ENCODE data around the gene NT5DC3. TPM values are rescaled to one million over a fixed set of nuclear protein-coding genes. Genes with fewer than 3 reads are reported as not detected.

The NT5DC3 gene
- total RNA-seq, 1 experiment from 2014 or later: 12.5 TPM

DNA sequence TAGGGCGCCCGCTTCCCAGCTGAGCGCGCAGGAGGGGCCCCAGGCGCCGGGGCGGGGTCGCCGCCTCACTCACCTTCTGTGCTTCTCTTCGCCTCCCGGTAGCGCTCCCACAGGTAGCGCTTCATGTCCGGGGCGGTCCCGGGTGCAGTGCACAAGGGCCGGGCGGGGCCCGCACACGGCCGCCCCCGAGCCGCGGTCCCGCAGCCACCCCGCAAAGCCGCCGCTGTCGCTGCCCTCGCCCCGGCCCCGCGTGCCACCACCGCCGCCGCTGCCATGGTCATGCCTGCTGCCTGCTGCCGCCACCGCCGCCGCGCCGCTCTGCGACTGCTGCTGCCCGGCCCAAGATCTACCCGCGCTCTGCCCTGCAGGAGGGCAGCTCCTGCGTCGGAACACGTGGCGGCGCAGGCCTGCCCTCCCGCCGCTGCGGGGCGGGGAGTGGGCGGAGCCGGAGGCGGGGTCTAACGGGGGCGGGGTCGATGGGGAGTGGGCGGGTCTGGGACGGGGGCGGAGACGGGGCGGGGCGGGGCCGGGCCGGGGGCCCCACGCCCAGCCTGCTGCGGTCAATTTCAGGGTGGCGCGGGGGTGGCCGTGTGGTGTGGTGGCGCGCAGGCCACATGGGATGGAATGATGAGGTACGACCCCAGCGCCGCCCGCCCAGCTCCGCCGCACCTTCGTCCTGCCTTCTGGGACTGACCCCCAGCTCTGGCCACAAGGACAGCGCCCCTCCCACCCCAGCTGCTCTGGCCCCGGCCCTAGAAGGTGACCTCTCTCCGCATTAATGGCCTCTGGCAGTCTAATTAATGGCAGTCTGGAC lies at the start of gene NT5DC3 (continued):
- TF ChIP-seq PRRX2 (CRISPR knock-in tag; IDR thresholded peaks at IDR 0.05) (no peak), GRHL2 (CRISPR knock-in tag; IDR thresholded peaks at IDR 0.05; ENCODE audit: insufficient replicate concordance, severe bottlenecking) (no peak), E2F4 (CRISPR knock-in tag; IDR thresholded peaks at IDR 0.05; ENCODE audit: borderline replicate concordance, low read depth) (no peak), TEAD1 (CRISPR knock-in tag; IDR thresholded peaks at IDR 0.05) (peak; percentile 85), MLX (CRISPR knock-in tag; IDR thresholded peaks at IDR 0.05) (no peak), ZNF232 (CRISPR knock-in tag; IDR thresholded peaks at IDR 0.05) (peak; percentile 54; the same call in 1 of the 2 replicates), NR2C2 (CRISPR knock-in tag; IDR thresholded peaks at IDR 0.05) (no peak), ELF4 (CRISPR knock-in tag; IDR thresholded peaks at IDR 0.05; ENCODE audit: low read depth) (no peak), JAZF1 (CRISPR knock-in tag; IDR thresholded peaks at IDR 0.05) (no peak), ESRRA (CRISPR knock-in tag; IDR thresholded peaks at IDR 0.05; ENCODE audit: borderline replicate concordance) (0 out of 2 replicates have a peak, but pooled peaks have one; percentile 47), MYBL2 (CRISPR knock-in tag; IDR thresholded peaks at IDR 0.05) (no peak), ZNF416 (CRISPR knock-in tag; IDR thresholded peaks at IDR 0.05) (0 out of 2 replicates have a peak, but pooled peaks have one; percentile 59), RORB (CRISPR knock-in tag; IDR thresholded peaks at IDR 0.05) (no peak), ZBTB21 (CRISPR knock-in tag; IDR thresholded peaks at IDR 0.05; ENCODE audit: borderline replicate concordance) (peak; percentile 40; the same call in 1 of the 2 replicates), EMX1 (CRISPR knock-in tag; IDR thresholded peaks at IDR 0.05) (no peak), ZBTB43 (CRISPR knock-in tag; IDR thresholded peaks at IDR 0.05) (no peak), ATF1 (CRISPR knock-in tag; IDR thresholded peaks at IDR 0.05) (no peak), SMAD4 (CRISPR knock-in tag; IDR thresholded peaks at IDR 0.05) (no peak), ATF6 (CRISPR knock-in tag; IDR thresholded peaks at IDR 0.05) (no peak), TCF7 (CRISPR knock-in tag; IDR thresholded peaks at IDR 0.05; ENCODE audit: low read depth) (0 out of 2 replicates have a peak, but pooled peaks have one; percentile 35), USF2 (CRISPR knock-in tag; IDR thresholded peaks at IDR 0.05) (peak; percentile 89)
- TF ChIP-seq, protein P1, sequence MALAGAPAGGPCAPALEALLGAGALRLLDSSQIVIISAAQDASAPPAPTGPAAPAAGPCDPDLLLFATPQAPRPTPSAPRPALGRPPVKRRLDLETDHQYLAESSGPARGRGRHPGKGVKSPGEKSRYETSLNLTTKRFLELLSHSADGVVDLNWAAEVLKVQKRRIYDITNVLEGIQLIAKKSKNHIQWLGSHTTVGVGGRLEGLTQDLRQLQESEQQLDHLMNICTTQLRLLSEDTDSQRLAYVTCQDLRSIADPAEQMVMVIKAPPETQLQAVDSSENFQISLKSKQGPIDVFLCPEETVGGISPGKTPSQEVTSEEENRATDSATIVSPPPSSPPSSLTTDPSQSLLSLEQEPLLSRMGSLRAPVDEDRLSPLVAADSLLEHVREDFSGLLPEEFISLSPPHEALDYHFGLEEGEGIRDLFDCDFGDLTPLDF (CRISPR knock-in tag; IDR thresholded peaks at IDR 0.05): 0 out of 2 replicates have a peak, but pooled peaks have one; percentile 51
- TF ChIP-seq, protein P2, sequence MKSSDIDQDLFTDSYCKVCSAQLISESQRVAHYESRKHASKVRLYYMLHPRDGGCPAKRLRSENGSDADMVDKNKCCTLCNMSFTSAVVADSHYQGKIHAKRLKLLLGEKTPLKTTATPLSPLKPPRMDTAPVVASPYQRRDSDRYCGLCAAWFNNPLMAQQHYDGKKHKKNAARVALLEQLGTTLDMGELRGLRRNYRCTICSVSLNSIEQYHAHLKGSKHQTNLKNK (CRISPR knock-in tag; IDR thresholded peaks at IDR 0.05): no peak
- TF ChIP-seq, protein P3, sequence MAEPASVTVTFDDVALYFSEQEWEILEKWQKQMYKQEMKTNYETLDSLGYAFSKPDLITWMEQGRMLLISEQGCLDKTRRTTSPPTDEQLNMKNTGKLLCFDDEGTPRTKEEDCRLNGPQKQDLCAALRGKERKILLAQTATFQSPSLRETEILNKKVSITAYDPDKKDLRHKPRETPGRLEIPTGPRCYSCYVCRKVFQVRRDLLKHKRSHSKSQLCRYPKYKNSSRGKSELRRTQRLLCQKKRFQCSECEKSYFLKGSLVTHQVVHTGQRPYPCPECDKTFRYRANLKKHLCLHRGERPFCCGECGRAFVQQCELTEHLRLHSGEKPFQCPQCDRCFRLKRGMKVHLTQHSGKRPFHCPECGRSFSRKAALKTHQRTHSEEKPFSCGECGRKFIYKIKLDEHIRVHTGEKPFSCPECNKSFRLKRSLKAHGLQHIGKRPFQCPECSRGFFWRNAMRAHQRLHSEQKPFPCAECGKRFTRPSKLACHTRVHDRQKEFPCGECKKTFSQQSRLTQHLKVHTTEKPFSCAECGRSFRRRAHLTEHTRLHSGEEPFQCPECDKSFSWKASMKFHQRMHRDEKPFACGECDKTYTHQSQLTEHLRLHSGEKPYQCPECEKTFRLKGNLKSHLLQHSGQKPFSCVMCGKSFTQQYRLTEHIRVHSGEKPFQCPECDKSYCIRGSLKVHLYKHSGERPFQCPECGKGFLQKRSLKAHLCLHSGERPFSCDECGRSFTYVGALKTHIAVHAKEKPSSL (CRISPR knock-in tag; conservative IDR thresholded peaks at IDR 0.05): no peak
- TF ChIP-seq, protein P4, sequence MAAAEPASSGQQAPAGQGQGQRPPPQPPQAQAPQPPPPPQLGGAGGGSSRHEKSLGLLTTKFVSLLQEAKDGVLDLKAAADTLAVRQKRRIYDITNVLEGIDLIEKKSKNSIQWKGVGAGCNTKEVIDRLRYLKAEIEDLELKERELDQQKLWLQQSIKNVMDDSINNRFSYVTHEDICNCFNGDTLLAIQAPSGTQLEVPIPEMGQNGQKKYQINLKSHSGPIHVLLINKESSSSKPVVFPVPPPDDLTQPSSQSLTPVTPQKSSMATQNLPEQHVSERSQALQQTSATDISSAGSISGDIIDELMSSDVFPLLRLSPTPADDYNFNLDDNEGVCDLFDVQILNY (CRISPR knock-in tag; IDR thresholded peaks at IDR 0.05): peak; percentile 92

Measured in WTC11 (cell line).